GM10248 (cell line): ENCODE results near the gene PRSS33.

ENCODE experiments used
- CTCF ChIA-PET: fragments of 300-600 bp; sonication (Branson Sonifier 250); formaldehyde crosslinking; extraction: SDS; loops from one replicate; lab custom pipeline; 2021; ENCODE audit warnings: antibody characterized with exemption; lab: Yijun Ruan, JAX
- POLR2A ChIA-PET: fragments of 350-650 bp; sonication (Branson Sonifier 250); formaldehyde crosslinking; extraction: SDS; loops from one replicate; lab custom pipeline; 2020; ENCODE audit warnings: antibody characterized with exemption; lab: Yijun Ruan, JAX
- DNase-seq: peaks from one replicate; pipeline ENCODE4 v3.0.0; 2012; ENCODE audit errors: extremely low spot score
- TF ChIP-seq, protein P1 (sequence below): IDR thresholded peaks from 2 replicates; pipeline ENCODE4 v1.5.1; 2012; ENCODE audit warnings: mild to moderate bottlenecking, low read depth; ENCODE audit errors: extremely low read depth, missing control alignments, control extremely low read depth

Gene PRSS33

DNA sequence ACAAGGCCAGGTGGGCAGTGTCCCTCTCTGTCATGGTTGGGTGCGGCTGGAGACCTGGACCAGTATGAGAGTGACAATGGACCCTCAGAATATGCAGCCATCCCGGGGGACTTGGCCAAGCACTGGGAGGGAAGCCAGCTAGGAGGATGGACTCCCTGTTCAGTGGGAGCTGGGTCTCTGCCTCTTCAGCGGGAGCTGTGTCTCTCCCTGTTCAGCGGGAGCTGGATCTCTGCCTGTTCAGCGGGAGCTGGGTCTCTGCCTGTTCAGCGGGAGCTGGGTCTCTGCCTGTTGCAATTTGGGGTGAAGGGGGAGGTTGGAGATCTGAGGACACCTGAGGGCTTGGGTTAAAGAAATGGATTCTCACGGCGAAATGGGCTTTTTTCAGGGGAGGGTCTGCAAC, 3.8 kb upstream of the PRSS33 start:
- TF ChIP-seq, protein P1, sequence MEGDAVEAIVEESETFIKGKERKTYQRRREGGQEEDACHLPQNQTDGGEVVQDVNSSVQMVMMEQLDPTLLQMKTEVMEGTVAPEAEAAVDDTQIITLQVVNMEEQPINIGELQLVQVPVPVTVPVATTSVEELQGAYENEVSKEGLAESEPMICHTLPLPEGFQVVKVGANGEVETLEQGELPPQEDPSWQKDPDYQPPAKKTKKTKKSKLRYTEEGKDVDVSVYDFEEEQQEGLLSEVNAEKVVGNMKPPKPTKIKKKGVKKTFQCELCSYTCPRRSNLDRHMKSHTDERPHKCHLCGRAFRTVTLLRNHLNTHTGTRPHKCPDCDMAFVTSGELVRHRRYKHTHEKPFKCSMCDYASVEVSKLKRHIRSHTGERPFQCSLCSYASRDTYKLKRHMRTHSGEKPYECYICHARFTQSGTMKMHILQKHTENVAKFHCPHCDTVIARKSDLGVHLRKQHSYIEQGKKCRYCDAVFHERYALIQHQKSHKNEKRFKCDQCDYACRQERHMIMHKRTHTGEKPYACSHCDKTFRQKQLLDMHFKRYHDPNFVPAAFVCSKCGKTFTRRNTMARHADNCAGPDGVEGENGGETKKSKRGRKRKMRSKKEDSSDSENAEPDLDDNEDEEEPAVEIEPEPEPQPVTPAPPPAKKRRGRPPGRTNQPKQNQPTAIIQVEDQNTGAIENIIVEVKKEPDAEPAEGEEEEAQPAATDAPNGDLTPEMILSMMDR: no peak
- ChIA-PET POLR2A (no interaction called here), CTCF (interaction anchor here (1.0 to 2.2 kb wide), 3 partner anchors 9 to 77 kb away, joined by 3 to 6 read pairs (median 4); no protein-coding TSS in a partner anchor)
- DNase-seq: no peak

DNA sequence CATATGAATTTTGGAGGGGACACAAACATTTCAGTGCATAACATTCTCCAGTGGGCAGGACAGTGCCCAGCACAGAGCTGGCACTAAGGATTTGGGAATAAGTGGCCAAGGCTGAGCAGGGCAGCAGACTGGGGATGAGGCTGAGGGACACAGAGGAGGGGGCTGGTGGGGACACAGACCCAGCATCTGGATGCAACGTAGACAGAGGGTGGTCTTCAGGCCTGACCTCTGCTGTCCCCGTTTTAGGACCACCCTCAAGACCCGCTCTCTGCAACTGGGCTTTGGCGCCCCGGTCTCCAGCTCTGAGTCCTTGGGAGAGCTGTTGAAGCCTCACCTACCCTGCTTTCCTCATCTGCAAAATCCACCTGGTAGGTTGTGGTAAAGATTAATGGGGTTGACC, 3.3 kb upstream of the PRSS33 start:
- no peak for DNase-seq
- ChIA-PET CTCF (interaction anchor here (0.6 to 2.2 kb wide), 3 partner anchors 10 to 96 kb away, joined by 3 to 6 read pairs (median 4); no protein-coding TSS in a partner anchor), POLR2A (interaction anchor here (0.5 to 0.8 kb wide), 2 partner anchors 92 to 589 kb away, joined by 3 to 8 read pairs; no protein-coding TSS in a partner anchor)
- TF ChIP-seq, protein P1: no peak

DNA sequence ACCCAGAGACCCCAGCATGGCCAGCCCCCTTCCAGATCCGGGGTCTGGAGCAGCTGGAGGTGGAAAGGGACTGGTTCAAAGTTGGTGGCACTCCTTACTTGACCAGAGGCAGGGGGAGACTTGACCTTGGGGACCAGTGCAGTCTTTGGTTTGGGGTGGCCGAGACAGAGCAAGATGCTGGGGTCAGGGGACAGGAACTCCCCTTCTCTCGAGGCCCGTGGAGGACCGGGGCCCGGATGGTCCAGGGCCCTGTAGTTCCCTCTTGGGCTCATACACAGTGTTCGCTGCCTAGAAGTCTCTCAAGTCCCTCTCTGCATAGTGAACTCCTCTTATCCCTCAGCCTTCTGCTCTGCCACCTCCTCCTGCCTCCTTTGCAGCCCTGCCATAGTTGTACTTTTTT, 601 bp upstream of the PRSS33 start:
- ChIA-PET POLR2A (no interaction called here), CTCF (no interaction called here)
- DNase-seq: no peak
- TF ChIP-seq, protein P1: no peak

DNA sequence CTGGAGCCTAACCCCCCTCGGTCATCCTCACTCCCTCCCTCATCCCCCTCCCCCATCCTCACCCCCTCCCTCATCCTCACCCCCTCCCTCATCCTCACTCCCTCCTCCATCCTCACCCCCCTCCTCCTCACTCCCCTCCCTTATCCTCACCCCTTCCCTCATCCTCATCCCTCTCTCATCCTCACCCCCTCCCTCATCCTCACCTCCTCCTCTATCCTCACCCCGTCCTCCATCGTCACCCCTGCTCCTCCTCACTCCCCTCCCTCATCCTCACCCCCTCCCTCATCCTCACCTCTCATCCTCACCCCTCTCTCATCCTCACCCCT, 571 bp downstream of the PRSS33 start:
- POLR2A ChIA-PET: no interaction called here
- DNase-seq: no peak
- CTCF ChIA-PET: no interaction called here
- TF ChIP-seq, protein P1: no peak

DNA sequence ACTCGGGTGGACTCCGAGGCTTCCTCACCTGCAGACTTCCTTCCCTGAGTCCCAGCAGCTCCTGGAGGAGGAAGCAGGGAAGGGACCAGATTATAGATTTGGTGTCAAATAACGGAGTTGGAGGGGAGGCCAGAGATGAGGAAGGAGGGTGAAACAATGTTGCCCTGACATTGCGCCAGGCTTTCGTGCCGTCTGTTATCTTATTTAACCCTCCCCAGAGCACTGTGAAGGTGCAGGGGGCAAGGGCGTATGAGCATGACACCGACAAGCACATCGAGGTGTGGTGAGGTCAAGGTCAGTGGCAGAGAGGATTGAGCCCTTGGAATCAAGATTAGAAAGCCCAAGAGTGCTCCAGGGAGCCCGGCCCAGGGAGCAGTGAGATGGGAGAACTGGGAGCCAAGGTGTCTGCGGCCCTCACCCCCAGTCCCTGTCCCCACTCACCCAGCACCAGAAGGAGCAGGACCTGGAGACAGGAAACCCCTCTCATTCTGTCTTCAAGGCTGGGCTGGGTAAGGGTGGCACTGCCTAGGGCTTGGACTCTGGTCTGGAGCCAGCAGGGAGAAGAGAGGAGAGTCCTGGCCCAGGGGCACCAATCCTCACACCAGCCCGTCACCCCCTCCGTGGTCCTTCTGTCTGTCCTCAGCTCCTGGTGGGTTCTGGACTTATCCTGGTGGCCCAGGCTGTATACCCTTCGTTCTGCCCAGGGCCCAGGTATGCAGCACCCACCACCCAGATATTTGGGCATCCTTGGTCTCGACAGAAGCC, 1.1 kb downstream of the PRSS33 start:
- TF ChIP-seq, protein P1: no peak
- POLR2A ChIA-PET: no interaction called here
- no peak for DNase-seq
- CTCF ChIA-PET: no interaction called here

DNA sequence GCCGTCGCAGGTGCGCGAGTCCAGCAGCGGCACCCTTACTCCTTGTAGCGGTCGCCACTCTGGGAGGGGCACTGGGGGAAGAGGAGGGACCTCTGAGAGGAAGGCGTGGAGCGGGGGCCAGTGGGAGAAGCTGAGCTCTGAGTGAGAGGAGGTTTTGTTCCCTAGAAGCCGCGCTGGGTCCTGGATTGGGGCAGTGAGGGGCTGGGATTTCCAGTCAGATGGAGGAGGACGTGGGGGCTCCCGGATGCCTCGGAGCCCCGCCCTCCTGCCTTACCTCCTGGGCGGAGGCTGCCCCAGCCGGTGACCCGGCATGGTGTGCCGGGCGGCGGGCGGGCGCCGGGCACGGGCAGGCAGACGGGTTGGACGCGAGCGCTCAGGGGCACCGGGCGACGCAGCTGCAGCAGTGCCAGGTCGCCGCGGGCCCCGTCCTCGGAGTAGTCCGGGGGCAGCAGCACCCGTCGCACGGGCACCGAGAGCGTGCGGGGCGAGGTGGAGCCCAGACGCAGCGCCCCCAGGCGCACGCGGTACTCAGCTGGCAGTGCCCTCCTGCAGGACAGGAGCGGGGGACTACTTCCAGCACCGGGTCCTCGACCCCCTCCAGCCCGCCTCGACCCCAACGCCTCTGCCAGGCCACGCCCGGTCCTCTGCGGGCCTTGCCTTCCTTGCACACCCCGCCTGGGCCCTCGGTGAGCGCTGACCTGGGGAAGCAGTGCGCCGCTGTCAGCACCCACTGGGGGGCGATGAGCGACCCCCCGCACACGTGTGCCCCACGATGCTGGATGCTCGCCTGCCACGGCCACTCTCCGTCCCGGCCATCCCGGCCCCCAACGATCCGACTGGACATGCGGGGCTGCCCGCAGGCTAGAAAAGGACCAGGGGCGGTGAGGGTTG, 2.0 kb downstream of the PRSS33 start:
- no peak for DNase-seq
- TF ChIP-seq, protein P1: no peak
- ChIA-PET POLR2A (no interaction called here), CTCF (interaction anchor here (1.5 kb wide), 1 partner anchor 27 kb away, joined by 4 read pairs; no protein-coding TSS in a partner anchor)
